ENCODE results near the gene ATRAID.

DNA sequence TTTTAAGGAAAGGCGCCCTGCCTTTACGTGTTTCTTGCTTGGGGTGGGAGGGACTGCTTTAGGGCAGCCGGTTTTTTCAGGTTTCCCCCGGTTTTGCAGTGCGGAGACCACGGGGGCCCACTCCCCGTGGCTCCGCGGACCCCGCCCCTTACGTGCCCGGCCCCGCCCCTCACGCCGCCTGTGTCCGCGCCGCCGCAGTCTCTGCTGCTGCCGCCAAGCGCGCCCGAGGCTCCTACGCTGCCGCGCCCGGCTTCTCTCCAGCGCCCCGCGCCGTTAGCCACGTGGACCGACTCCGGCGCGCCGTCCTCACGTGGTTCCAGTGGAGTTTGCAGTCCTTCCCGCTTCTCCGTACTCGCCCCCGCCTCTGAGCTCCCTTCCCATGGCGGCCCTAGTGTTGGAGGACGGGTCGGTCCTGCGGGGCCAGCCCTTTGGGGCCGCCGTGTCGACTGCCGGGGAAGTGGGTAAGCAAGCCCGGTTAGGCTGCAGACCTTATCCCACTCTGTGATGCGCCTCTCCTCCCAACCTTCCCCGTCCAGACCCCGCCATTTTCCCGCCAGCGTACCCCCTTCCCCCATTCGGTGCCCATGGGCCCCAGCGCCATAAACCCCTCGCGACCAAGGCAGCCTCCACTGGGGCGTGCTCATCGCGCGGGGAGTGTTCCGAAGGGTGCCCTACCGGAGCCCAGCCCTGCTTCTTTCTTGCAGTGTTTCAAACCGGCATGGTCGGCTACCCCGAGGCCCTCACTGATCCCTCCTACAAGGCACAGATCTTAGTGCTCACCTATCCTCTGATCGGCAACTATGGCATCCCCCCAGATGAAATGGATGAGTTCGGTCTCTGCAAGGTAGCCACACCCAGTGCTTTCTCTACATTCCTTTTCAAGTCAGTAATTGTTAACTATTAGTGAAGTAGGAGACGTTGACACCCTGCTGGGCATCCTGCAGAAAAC is 5.6 kb downstream of the ATRAID start, which contains the start of gene CAD:
- TF ChIP-seq, protein P1, sequence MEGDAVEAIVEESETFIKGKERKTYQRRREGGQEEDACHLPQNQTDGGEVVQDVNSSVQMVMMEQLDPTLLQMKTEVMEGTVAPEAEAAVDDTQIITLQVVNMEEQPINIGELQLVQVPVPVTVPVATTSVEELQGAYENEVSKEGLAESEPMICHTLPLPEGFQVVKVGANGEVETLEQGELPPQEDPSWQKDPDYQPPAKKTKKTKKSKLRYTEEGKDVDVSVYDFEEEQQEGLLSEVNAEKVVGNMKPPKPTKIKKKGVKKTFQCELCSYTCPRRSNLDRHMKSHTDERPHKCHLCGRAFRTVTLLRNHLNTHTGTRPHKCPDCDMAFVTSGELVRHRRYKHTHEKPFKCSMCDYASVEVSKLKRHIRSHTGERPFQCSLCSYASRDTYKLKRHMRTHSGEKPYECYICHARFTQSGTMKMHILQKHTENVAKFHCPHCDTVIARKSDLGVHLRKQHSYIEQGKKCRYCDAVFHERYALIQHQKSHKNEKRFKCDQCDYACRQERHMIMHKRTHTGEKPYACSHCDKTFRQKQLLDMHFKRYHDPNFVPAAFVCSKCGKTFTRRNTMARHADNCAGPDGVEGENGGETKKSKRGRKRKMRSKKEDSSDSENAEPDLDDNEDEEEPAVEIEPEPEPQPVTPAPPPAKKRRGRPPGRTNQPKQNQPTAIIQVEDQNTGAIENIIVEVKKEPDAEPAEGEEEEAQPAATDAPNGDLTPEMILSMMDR (conservative IDR thresholded peaks at IDR 0.05; ENCODE audit: low read depth in 2 of 2), result no peak
- peak; percentile 93 for TF ChIP-seq POLR2AphosphoS5 (IDR thresholded peaks at IDR 0.05; ENCODE audit: low read depth)

Data from GM23338 (cell line).